Neural cell (in vitro differentiated cells): ENCODE data around the gene SYT7. TPM values are rescaled to one million over a fixed set of nuclear protein-coding genes. Genes with fewer than 3 reads are reported as not detected.

Source experiments
- H2AFZ ChIP-seq: fragments of 200-600, 300-800 bp; sonication (generic), shearing (Covaris generic); 2 replicates; pipeline ENCODE4 v1.6.0; 2014; ENCODE audit warnings: low read depth, mild to moderate bottlenecking, antibody characterized with exemption, low read length, moderate library complexity
- H3F3A ChIP-seq: fragments of 200-600 bp; shearing (Covaris generic); 2 replicates; pipeline ENCODE4 v1.6.1; 2016; ENCODE audit warnings: mild to moderate bottlenecking, moderate library complexity, mixed read lengths, antibody characterized with exemption, low read length; ENCODE audit not compliant: insufficient read depth, poor library complexity, severe bottlenecking
- H3K27ac ChIP-seq: fragments of 200-600, 300-800 bp; sonication (generic), shearing (Covaris generic); 2 replicates; pipeline ENCODE4 v1.5.1; 2014; ENCODE audit warnings: mild to moderate bottlenecking, low read length, moderate library complexity
- H3K27me3 ChIP-seq: fragments of 300-800, 200-600 bp; sonication (generic), shearing (Covaris generic); 2 replicates; pipeline ENCODE4 v1.6.0; 2014; ENCODE audit warnings: mild to moderate bottlenecking, low read depth, low read length, moderate library complexity; ENCODE audit not compliant: insufficient read depth
- H3K36me3 ChIP-seq: fragments of 300-800, 200-600 bp; sonication (generic), shearing (Covaris generic); 2 replicates; pipeline ENCODE4 v1.5.1; 2014; ENCODE audit warnings: mild to moderate bottlenecking, antibody characterized with exemption, low read length, moderate library complexity; ENCODE audit not compliant: insufficient read depth
- H3K4me2 ChIP-seq: fragments of 300-800, 200-600 bp; sonication (generic), shearing (Covaris generic); 2 replicates; pipeline ENCODE4 v1.6.0; 2014; ENCODE audit warnings: mild to moderate bottlenecking, low read length
- H3K4me3 ChIP-seq: fragments of 300-800, 200-600 bp; sonication (generic), shearing (Covaris generic); 2 replicates; pipeline ENCODE4 v1.5.1; 2014; ENCODE audit warnings: mild to moderate bottlenecking, low read length, moderate library complexity
- H3K79me2 ChIP-seq: fragments of 200-600 bp; shearing (Covaris generic); replicated peaks from 2 replicates; pipeline ENCODE4 v1.6.0; 2014; ENCODE audit warnings: mild to moderate bottlenecking, low read length, moderate library complexity; ENCODE audit not compliant: insufficient read depth
- H3K9ac ChIP-seq: fragments of 300-800, 200-600 bp; sonication (generic), shearing (Covaris generic); 2 replicates; pipeline ENCODE4 v1.6.1; 2016; ENCODE audit warnings: mild to moderate bottlenecking, low read length, mixed read lengths
- H3K9me2 ChIP-seq: fragments of 200-600 bp; shearing (Covaris generic); 2 replicates; pipeline ENCODE4 v1.6.1; 2016; ENCODE audit warnings: mild to moderate bottlenecking, low read length, mixed read lengths; ENCODE audit not compliant: insufficient read depth
- H3K9me3 ChIP-seq: fragments of 200-600, 300-800 bp; sonication (generic), shearing (Covaris generic); 2 replicates; pipeline ENCODE4 v1.6.1; 2016; ENCODE audit warnings: mild to moderate bottlenecking, mixed run types, low read length, moderate library complexity, mixed read lengths
- H4K20me1 ChIP-seq: fragments of 200-600 bp; shearing (Covaris generic); 2 replicates; pipeline ENCODE4 v1.6.1; 2016; ENCODE audit warnings: mild to moderate bottlenecking, mixed run types; ENCODE audit not compliant: insufficient read depth
- CTCF ChIP-seq: fragments of 450-650 bp; IDR thresholded peaks from 2 replicates; pipeline ENCODE4 v1.5.1; 2014; ENCODE audit warnings: antibody characterized with exemption, mild to moderate bottlenecking, moderate library complexity; ENCODE audit not compliant: poor library complexity, severe bottlenecking
- EP300 ChIP-seq: fragments of 450-650 bp; conservative IDR thresholded peaks from 2 replicates; pipeline ENCODE4 v1.6.1; 2014; ENCODE audit warnings: antibody characterized with exemption, mild to moderate bottlenecking, moderate library complexity; ENCODE audit not compliant: poor library complexity, severe bottlenecking
- EZH2 ChIP-seq: fragments of 200-600, 300-800 bp; shearing (Covaris generic), sonication (generic); IDR thresholded peaks from 2 replicates; pipeline ENCODE4 v1.6.1; 2014; ENCODE audit warnings: antibody characterized with exemption, low read length, borderline replicate concordance, mild to moderate bottlenecking; ENCODE audit not compliant: insufficient read depth, poor library complexity, severe bottlenecking
- MXI1 ChIP-seq: fragments of 450-650 bp; conservative IDR thresholded peaks from 2 replicates; pipeline ENCODE4 v1.6.1; 2014; ENCODE audit warnings: antibody characterized with exemption, mild to moderate bottlenecking; ENCODE audit not compliant: poor library complexity, severe bottlenecking
- POLR2AphosphoS5 ChIP-seq: IDR thresholded peaks from 2 replicates; pipeline ENCODE4 v1.6.1; 2012
- RAD21 ChIP-seq: fragments of 450-650 bp; conservative IDR thresholded peaks from 2 replicates; pipeline ENCODE4 v1.6.1; 2014; ENCODE audit warnings: antibody characterized with exemption, mild to moderate bottlenecking, moderate library complexity
- REST ChIP-seq: IDR thresholded peaks from 2 replicates; pipeline ENCODE4 v1.6.1; 2012; ENCODE audit warnings: borderline replicate concordance
- SMC3 ChIP-seq: fragments of 450-650 bp; conservative IDR thresholded peaks from 2 replicates; pipeline ENCODE4 v1.6.1; 2014; ENCODE audit warnings: antibody characterized with exemption, mild to moderate bottlenecking, moderate library complexity; ENCODE audit not compliant: poor library complexity
- TAF1 ChIP-seq: IDR thresholded peaks from 2 replicates; pipeline ENCODE4 v1.6.1; 2012; ENCODE audit warnings: low read depth
- polyA plus RNA-seq: library from polyadenylated mRNA; depleted of rRNA; stranded (reverse); fragments of >200 nt; gene quantifications from 2 replicates; pipeline ENCODE4 v1.2.3, GENCODE V29; 2014

The SYT7 gene
- polyA plus RNA-seq, 1 donor from 2014 or later = 14.0 TPM

GRCh38 chr11:61542024-61542461 lies 38.8 kb downstream of the SYT7 start:
- H3K27ac ChIP-seq = no peak overlapping the region
- no peak overlapping the region for H3K4me3 ChIP-seq

GRCh38 chr11:61541598-61541997 lies 39.3 kb downstream of the SYT7 start:
- Histone ChIP-seq H3K36me3 (no peaks in the 10 kb centered on the region), H3K4me2 (no peak overlapping the region), H3K79me2 (no peaks in the 10 kb centered on the region), H4K20me1 (no peaks in the 10 kb centered on the region), H3K9me2 (no peaks in the 10 kb centered on the region), H3K9me3 (no peaks in the 10 kb centered on the region), H3K27me3 (no peaks in the 10 kb centered on the region), H3F3A (no peaks in the 10 kb centered on the region), H2AFZ (no peak overlapping the region), H3K27ac (no peak overlapping the region), H3K9ac (no peak overlapping the region), H3K4me3 (no peak overlapping the region)
- no peak for TF ChIP-seq EP300
- TF ChIP-seq CTCF = no peak
- no peak for TF ChIP-seq SMC3
- TF ChIP-seq POLR2AphosphoS5 = no peak

More at GRCh38 chr11:61542024-61542461, 38.8 kb downstream of the SYT7 start:
- Histone ChIP-seq H3K79me2 (no peaks in the 10 kb centered on the region), H3K27me3 (no peaks in the 10 kb centered on the region), H2AFZ (no peak overlapping the region), H3K9ac (no peak overlapping the region), H4K20me1 (no peaks in the 10 kb centered on the region), H3K4me2 (no peak overlapping the region), H3K9me3 (no peaks in the 10 kb centered on the region), H3K36me3 (no peaks in the 10 kb centered on the region), H3K9me2 (no peaks in the 10 kb centered on the region), H3F3A (no peaks in the 10 kb centered on the region)
- TF ChIP-seq RAD21 (no peak), MXI1 (no peak), REST (no peak), EZH2 (no peak), TAF1 (no peak), CTCF (no peak), SMC3 (no peak), POLR2AphosphoS5 (no peak), EP300 (no peak)
